HepG2 (cell line): Measurements from ENCODE around the gene SPACA4. TPM values are rescaled to one million over a fixed set of nuclear protein-coding genes. Genes with fewer than 3 reads are reported as not detected.

ENCODE experiments used
- ARID5B ChIP-seq: IDR thresholded peaks from 2 replicates; pipeline ENCODE4 v1.4.0; 2020; ENCODE audit warnings: mild to moderate bottlenecking, missing genetic modification reagents
- FOSL1 ChIP-seq: sonication (generic); formaldehyde crosslinking; IDR thresholded peaks from 2 replicates; pipeline ENCODE4 v1.9.0; 2021; ENCODE audit warnings: missing genetic modification reagents, borderline replicate concordance
- FOSL2 ChIP-seq: sonication (generic); formaldehyde crosslinking; IDR thresholded peaks from 2 replicates; pipeline ENCODE4 v1.4.0; 2020; ENCODE audit warnings: missing genetic modification reagents
- FOXA1 ChIP-seq, 2 experiments: fragments of 450-650 bp in 1 of 2; sonication (generic) in 1 of 2; formaldehyde crosslinking in 1 of 2; IDR thresholded peaks; 2 replicates each; pipeline versions ENCODE4 v1.4.0 to v1.6.1; 2016 to 2020; ENCODE audit warnings: missing genetic modification reagents in 1 of 2
- FOXA3 ChIP-seq: IDR thresholded peaks from 2 replicates; pipeline ENCODE4 v1.6.1; 2016; ENCODE audit warnings: missing genetic modification reagents, missing compliant biosample characterization
- KDM6A ChIP-seq: IDR thresholded peaks from 2 replicates; pipeline ENCODE4 v1.6.1; 2016; ENCODE audit warnings: low read depth
- MEIS1 ChIP-seq: sonication (generic); formaldehyde crosslinking; IDR thresholded peaks from 2 replicates; pipeline ENCODE4 v1.9.0; 2021; ENCODE audit warnings: mild to moderate bottlenecking, missing genetic modification reagents, moderate library complexity, borderline replicate concordance
- NBN ChIP-seq: fragments of 450-650 bp; conservative IDR thresholded peaks from 2 replicates; pipeline ENCODE4 v1.6.1; 2017
- NCOA2 ChIP-seq: sonication (generic); formaldehyde crosslinking; IDR thresholded peaks from 2 replicates; pipeline ENCODE4 v1.8.0; 2022; ENCODE audit warnings: inconsistent platforms
- PCBP1 ChIP-seq: fragments of 200-400 bp; formaldehyde crosslinking; IDR thresholded peaks from 2 replicates; pipeline ENCODE4 v1.6.1; 2017; ENCODE audit warnings: mild to moderate bottlenecking, low read depth, low read length, borderline replicate concordance
- PRPF4 ChIP-seq: fragments of 200-400 bp; formaldehyde crosslinking; IDR thresholded peaks from 2 replicates; pipeline ENCODE4 v1.6.1; 2016; ENCODE audit warnings: low read length, low read depth; ENCODE audit not compliant: poor library complexity, severe bottlenecking
- RORA ChIP-seq: sonication (generic); formaldehyde crosslinking; IDR thresholded peaks from 2 replicates; pipeline ENCODE4 v1.5.0; 2020; ENCODE audit warnings: mild to moderate bottlenecking, missing genetic modification reagents, moderate library complexity
- TEAD3 ChIP-seq: optimal IDR thresholded peaks from 2 replicates; pipeline ENCODE3; 2016; ENCODE audit warnings: borderline replicate concordance
- TERF1 ChIP-seq: sonication (generic); formaldehyde crosslinking; IDR thresholded peaks from 2 replicates; pipeline ENCODE4 v1.8.0; 2022; ENCODE audit warnings: mild to moderate bottlenecking, missing genetic modification reagents, moderate library complexity
- ZGPAT ChIP-seq: IDR thresholded peaks from 2 replicates; pipeline ENCODE4 v1.6.1; 2016; ENCODE audit warnings: mild to moderate bottlenecking
- ZNF382 ChIP-seq: sonication (generic); formaldehyde crosslinking; IDR thresholded peaks from 2 replicates; pipeline ENCODE4 v1.5.0; 2020; ENCODE audit warnings: missing genetic modification reagents, mild to moderate bottlenecking, borderline replicate concordance
- ZNF432 ChIP-seq: sonication (generic); formaldehyde crosslinking; IDR thresholded peaks from 2 replicates; pipeline ENCODE4 v1.5.0; 2020; ENCODE audit warnings: missing genetic modification reagents, mild to moderate bottlenecking, borderline replicate concordance
- ZNF652 ChIP-seq: IDR thresholded peaks from 2 replicates; pipeline ENCODE4 v1.6.1; 2016; ENCODE audit warnings: low read depth, borderline replicate concordance
- polyA plus RNA-seq, 8 experiments: library from polyadenylated mRNA; depleted of rRNA in 3 of 8; stranded (reverse) in 7 of 8; unstranded in 1 of 8; fragments of >200 nt; fragmentation: Illumina TruSeq in 4 of 8; extraction: Trizol in 4 of 8; gene quantifications; 2 replicates each; pipeline versions ENCODE4 v1.2.1 to v1.2.3, GENCODE V29; 2011 to 2016; ENCODE audit warnings: low read depth in 4 of 8, missing spikeins in 1 of 8, mixed read lengths in 1 of 8; ENCODE audit not compliant: insufficient read depth in 1 of 8
- total RNA-seq, 5 experiments: library from RNA; depleted of rRNA; stranded (reverse); fragments of >200 nt; fragmentation: Illumina TruSeq; extraction: Trizol; gene quantifications; 2 replicates each; pipeline ENCODE4 v1.2.3, GENCODE V29; 2016; ENCODE audit warnings: low read depth in 1 of 5

The SPACA4 gene
- total and polyA plus RNA-seq, 2 of the 13 experiments (the other 11 are each of a cell fraction or from before 2014, with no cell fraction given): not detected

- TF ChIP-seq ZNF382 (CRISPR knock-in tag) (no peak), FOXA1 (IDR thresholded peaks at IDR 0.05) (peak; percentile 26; the same call in 1 of the 2 replicates), FOXA1 (CRISPR knock-in tag; IDR thresholded peaks at IDR 0.05) (peak; percentile 33; the same call in 1 of the 2 replicates), KDM6A (no peak), NBN (no peak), NCOA2 (CRISPR knock-in tag) (peak; percentile 64), RORA (no peak), TEAD3 (CRISPR knock-in tag) (peak; percentile 75), PRPF4 (no peak), ZGPAT (CRISPR knock-in tag) (peak; percentile 20; the same call in 1 of the 2 replicates), FOSL2 (CRISPR knock-in tag) (peak; percentile 93), FOXA3 (peak; percentile 38; the same call in 1 of the 2 replicates), MEIS1 (CRISPR knock-in tag) (no peak), ZNF432 (CRISPR knock-in tag) (no peak), ZNF652 (CRISPR knock-in tag) (peak; percentile 62; the same call in 1 of the 2 replicates), TERF1 (CRISPR knock-in tag) (no peak), PCBP1 (no peak), FOSL1 (CRISPR knock-in tag) (no peak), ARID5B (CRISPR knock-in tag) (peak; percentile 52; the same call in 1 of the 2 replicates)
These were observed 41.5 kb upstream of the SPACA4 start (continued) for GRCh38 chr19:48565090-48565489.
